Thyroid gland (tissue), 4 donors: Measurements from ENCODE around the gene LRATD1.

Experiments used
- CTCF ChIP-seq, 6 experiments: fragments of 200-600 bp in 3 of 6; fragments of 450-650 bp in 3 of 6; sonication (generic) in 3 of 6; IDR thresholded peaks; one replicate each; pipeline ENCODE4 v1.5.1; 2016 to 2019; ENCODE audit warnings: antibody characterized with exemption in 6 of 6, mild to moderate bottlenecking in 2 of 6, inconsistent platforms in 1 of 6, moderate library complexity in 1 of 6
- POLR2A ChIP-seq, 2 donors: fragments of 450-650 bp; IDR thresholded peaks; one replicate each; pipeline ENCODE4 v1.6.1; 2017; ENCODE audit warnings: antibody characterized with exemption in 2 of 2, mild to moderate bottlenecking in 2 of 2, moderate library complexity in 1 of 2

GRCh38 chr2:14677039-14677438 is 44.5 kb downstream of the LRATD1 start:
- TF ChIP-seq POLR2A (IDR thresholded peaks at IDR 0.05) (no peak), CTCF (IDR thresholded peaks at IDR 0.05) (no peak)
